GM23248 (cell line): ENCODE measurements around the gene FHL2. TPM values are rescaled to one million over a fixed set of nuclear protein-coding genes. Genes with fewer than 3 reads are reported as not detected.
A peak's percentile ranks its signal among the peaks of the same experiment; 100 is the strongest.
"Not testable (repeated sequence)": the region's sequence is repeated elsewhere in the genome, so short reads cannot be mapped to it uniquely, and the experiment has no call there.

ENCODE experiments used
- DNase-seq: peaks from one replicate; pipeline ENCODE4 v3.0.0-alpha.2; 2015
- H2AFZ ChIP-seq: fragments of 200-600 bp; sonication (generic); 2 replicates; pipeline ENCODE4 v1.6.1; 2016; ENCODE audit warnings: antibody characterized with exemption
- H3F3A ChIP-seq: fragments of 200-600 bp; sonication (generic); 2 replicates; pipeline ENCODE4 v1.6.1; 2016; ENCODE audit warnings: mild to moderate bottlenecking, antibody characterized with exemption, mixed run types; ENCODE audit not compliant: insufficient read depth
- H3K27ac ChIP-seq: fragments of 200-600 bp; sonication (generic); 2 replicates; pipeline ENCODE4 v1.5.1; 2016; ENCODE audit warnings: mild to moderate bottlenecking
- H3K27me3 ChIP-seq: fragments of 200-600 bp; sonication (generic); replicated peaks from 2 replicates; pipeline ENCODE4 v1.6.1; 2016; ENCODE audit warnings: mild to moderate bottlenecking; ENCODE audit not compliant: insufficient read depth
- H3K36me3 ChIP-seq: fragments of 200-600 bp; sonication (generic); 2 replicates; pipeline ENCODE4 v1.6.1; 2016; ENCODE audit warnings: low read depth, mild to moderate bottlenecking
- H3K4me1 ChIP-seq: fragments of 200-600 bp; sonication (generic); 2 replicates; pipeline ENCODE4 v1.6.1; 2016; ENCODE audit warnings: mild to moderate bottlenecking; ENCODE audit not compliant: insufficient read depth
- H3K4me2 ChIP-seq: fragments of 200-600 bp; sonication (generic); one replicate; pipeline ENCODE4 v1.6.1; 2016; ENCODE audit warnings: mild to moderate bottlenecking; ENCODE audit not compliant: unreplicated experiment
- H3K4me3 ChIP-seq: fragments of 200-600 bp; sonication (generic); 2 replicates; pipeline ENCODE4 v1.5.1; 2016; ENCODE audit warnings: mild to moderate bottlenecking
- H3K79me2 ChIP-seq: fragments of 200-600 bp; sonication (generic); 2 replicates; pipeline ENCODE4 v1.6.1; 2016; ENCODE audit warnings: mild to moderate bottlenecking; ENCODE audit not compliant: insufficient read depth
- H3K9ac ChIP-seq: fragments of 200-600 bp; sonication (generic); 2 replicates; pipeline ENCODE4 v1.6.1; 2016; ENCODE audit warnings: mild to moderate bottlenecking
- H3K9me2 ChIP-seq: fragments of 200-600 bp; sonication (generic); 2 replicates; pipeline ENCODE4 v1.6.1; 2016; ENCODE audit warnings: mixed run types, mild to moderate bottlenecking, moderate library complexity; ENCODE audit not compliant: insufficient read depth
- H3K9me3 ChIP-seq: fragments of 200-600 bp; sonication (generic); one replicate; pipeline ENCODE4 v1.6.1; 2017; ENCODE audit warnings: low read depth
- H4K20me1 ChIP-seq: fragments of 200-600 bp; sonication (generic); 2 replicates; pipeline ENCODE4 v1.6.0; 2016; ENCODE audit not compliant: insufficient read depth
- EZH2 ChIP-seq: fragments of 200-600 bp; sonication (generic); IDR thresholded peaks from 2 replicates; pipeline ENCODE4 v1.6.1; 2018; ENCODE audit warnings: antibody characterized with exemption, mild to moderate bottlenecking; ENCODE audit not compliant: insufficient read depth, poor library complexity, severe bottlenecking
- EZH2phosphoT487 ChIP-seq: fragments of 200-600 bp; sonication (generic); IDR thresholded peaks from 2 replicates; pipeline ENCODE4 v1.6.1; 2018; ENCODE audit warnings: antibody characterized with exemption, moderate library complexity, mild to moderate bottlenecking, low read depth; ENCODE audit not compliant: insufficient read depth
- WGBS, 2 experiments: methylation state at CpG; one replicate each; pipeline ENCODE4 v1.1.6; 2015 to 2017; ENCODE audit warnings: low lambda C conversion rate in 2 of 2, low coverage in 1 of 2; ENCODE audit errors: missing lambda C conversion rate in 2 of 2; 5-methylcytosine and 5-hydroxymethylcytosine counted together
- in situ Hi-C: fragments of 300-500 bp; cut with MboI; formaldehyde crosslinking; loops from 2 replicates; pipeline ENCODE4 v1.15.0; 2020
- polyA plus RNA-seq: library from polyadenylated mRNA; unstranded; fragments of >200 nt; fragmentation: Nextera tagmentation; extraction: Ambion mirVana; gene quantifications from 2 replicates; pipeline ENCODE4 v1.2.1, GENCODE V29; 2016
- total RNA-seq: library from RNA; depleted of rRNA; stranded (reverse); fragments of >200 nt; shearing (Covaris generic); gene quantifications from 2 replicates; pipeline ENCODE4 v1.2.3, GENCODE V29; 2014

Gene FHL2
- total and polyA plus RNA-seq, 2 experiments from 2014 or later, result 404 to 598 TPM

DNA sequence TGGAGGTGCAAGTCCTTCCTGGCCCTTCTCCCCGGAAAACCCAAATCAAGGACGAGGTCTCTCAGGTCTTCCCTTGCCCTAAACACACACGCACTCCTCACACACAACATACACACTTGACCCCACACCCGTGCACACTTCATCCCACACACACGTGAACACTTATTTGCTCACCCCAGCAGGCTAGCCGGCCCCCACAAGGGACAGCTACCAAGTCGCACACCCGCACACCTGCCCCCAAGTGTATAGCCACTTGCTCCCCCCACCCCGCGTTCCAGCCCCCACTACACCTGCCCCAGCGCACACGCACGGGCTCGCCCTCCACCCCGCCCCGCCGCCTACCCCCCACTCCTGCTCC lies 69.7 kb downstream of the FHL2 start:
- peak overlapping the region; percentile 90 for H2AFZ ChIP-seq
- H3K4me2 ChIP-seq, result peak overlapping the region; percentile 87
- 0 out of 2 replicates have a peak, but pooled peaks cover 16% of the 10 kb centered on the region for H3F3A ChIP-seq
- 1 to 2% methylated on average over 10 to 17 of the region's 17 CpGs for WGBS, 2 experiments
- no peaks in the 10 kb centered on the region for H3K9me3 ChIP-seq
- no peaks in the 10 kb centered on the region for H3K36me3 ChIP-seq
- no peaks in the 10 kb centered on the region for H4K20me1 ChIP-seq
- no peaks in the 10 kb centered on the region for H3K27me3 ChIP-seq
- no peak overlapping the region for H3K27ac ChIP-seq
- in situ Hi-C loops, result no loop called here
- peaks cover 33% of the 10 kb centered on the region for H3K4me1 ChIP-seq
- no peak for TF ChIP-seq EZH2
- TF ChIP-seq EZH2phosphoT487, result no peak
- peak; percentile 23 for DNase-seq
- peaks cover 48% of the 10 kb centered on the region for H3K79me2 ChIP-seq
- H3K4me3 ChIP-seq, result peak overlapping the region; percentile 80
- H3K9ac ChIP-seq, result peak overlapping the region; percentile 79
- no peaks in the 10 kb centered on the region for H3K9me2 ChIP-seq

- TF ChIP-seq EZH2phosphoT487 (no peak), EZH2 (no peak)
- Histone ChIP-seq H3K4me2 (peak overlapping the region; percentile 87), H3K36me3 (no peaks in the 10 kb centered on the region), H3K4me3 (peak overlapping the region; percentile 80), H3K9ac (peak overlapping the region; percentile 79), H3F3A (0 out of 2 replicates have a peak, but pooled peaks cover 16% of the 10 kb centered on the region), H4K20me1 (no peaks in the 10 kb centered on the region), H3K9me3 (no peaks in the 10 kb centered on the region), H3K79me2 (peaks cover 48% of the 10 kb centered on the region), H3K27me3 (no peaks in the 10 kb centered on the region), H3K9me2 (no peaks in the 10 kb centered on the region), H2AFZ (peak overlapping the region; percentile 90), H3K4me1 (peaks cover 33% of the 10 kb centered on the region), H3K27ac (no peak overlapping the region)
- in situ Hi-C loops, result no loop called here
- WGBS, 2 experiments, result 62% methylated on average over 16 of the region's 16 CpGs
- DNase-seq, result peak; percentile 23
Observed at GRCh38 chr2:105328281-105329196, 70.3 kb downstream of the FHL2 start.

DNA sequence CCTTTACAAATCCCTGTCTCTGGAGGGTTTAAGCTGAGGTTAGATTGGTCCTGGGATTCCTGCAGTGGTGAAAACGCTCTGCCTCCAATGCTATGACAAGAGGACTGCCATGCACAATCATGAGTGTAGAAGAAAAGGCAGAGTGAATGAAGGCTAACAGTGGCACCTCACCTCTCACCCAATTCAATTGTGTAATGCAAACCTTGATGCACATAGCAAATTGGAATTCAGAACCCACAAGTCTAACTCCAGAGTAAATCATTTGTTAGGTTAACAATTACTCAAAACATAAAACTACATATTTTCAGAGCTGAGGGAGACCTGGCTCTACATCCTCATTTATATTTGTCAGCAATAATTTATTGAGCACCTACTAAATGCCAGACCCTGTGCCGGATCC lies 71.2 kb downstream of the FHL2 start:
- Histone ChIP-seq H3K9ac (no peak overlapping the region), H3K4me1 (peaks cover 33% of the 10 kb centered on the region), H4K20me1 (no peaks in the 10 kb centered on the region), H3K36me3 (no peaks in the 10 kb centered on the region), H3K4me3 (no peak overlapping the region), H3K79me2 (peaks cover 55% of the 10 kb centered on the region), H3K27me3 (no peaks in the 10 kb centered on the region), H2AFZ (no peak overlapping the region), H3K4me2 (no peak overlapping the region), H3K27ac (no peak overlapping the region), H3K9me2 (no peaks in the 10 kb centered on the region), H3F3A (0 out of 2 replicates have a peak, but pooled peaks cover 16% of the 10 kb centered on the region), H3K9me3 (no peaks in the 10 kb centered on the region)
- in situ Hi-C loops, result no loop called here
- 73 to 80% methylated on average over 2 of the region's 2 CpGs for WGBS, 2 experiments
- no peak for DNase-seq
- TF ChIP-seq EZH2 (no peak), EZH2phosphoT487 (no peak)

- H3K4me2 ChIP-seq, H3K9me2 ChIP-seq, H3K9me3 ChIP-seq, DNase-seq, in situ Hi-C loops, H2AFZ ChIP-seq, H3K27ac ChIP-seq, H3K36me3 ChIP-seq, H3K9ac ChIP-seq, H4K20me1 ChIP-seq, H3K4me3 ChIP-seq, H3K27me3 ChIP-seq: not testable (repeated sequence)
- WGBS, 2 experiments, result 96 to 98% methylated on average over 3 of the region's 3 CpGs
- 0 out of 2 replicates have a peak, but pooled peaks cover 16% of the 10 kb centered on the region for H3F3A ChIP-seq
- H3K79me2 ChIP-seq, result peaks cover 58% of the 10 kb centered on the region
- H3K4me1 ChIP-seq, result peaks cover 33% of the 10 kb centered on the region
Observed at GRCh38 chr2:105327271-105327670, 71.6 kb downstream of the FHL2 start.
